SK-N-MC (cell line): ENCODE measurements around the gene MSL3B.

ENCODE experiments used
- EZH2 ChIP-seq: fragments of 200-600 bp; sonication (generic); IDR thresholded peaks from one replicate; pipeline ENCODE4 v1.6.1; 2017; ENCODE audit warnings: antibody characterized with exemption
- FOXP2 ChIP-seq: optimal IDR thresholded peaks from 2 replicates; pipeline ENCODE3; 2011; ENCODE audit warnings: mild to moderate bottlenecking, moderate library complexity; ENCODE audit not compliant: insufficient read depth; ENCODE audit errors: extremely low read length, control extremely low read depth
- POLR2AphosphoS5 ChIP-seq: IDR thresholded peaks from 2 replicates; pipeline ENCODE4 v1.6.1; 2012; ENCODE audit warnings: mild to moderate bottlenecking, low read depth, low read length, borderline replicate concordance

DNA sequence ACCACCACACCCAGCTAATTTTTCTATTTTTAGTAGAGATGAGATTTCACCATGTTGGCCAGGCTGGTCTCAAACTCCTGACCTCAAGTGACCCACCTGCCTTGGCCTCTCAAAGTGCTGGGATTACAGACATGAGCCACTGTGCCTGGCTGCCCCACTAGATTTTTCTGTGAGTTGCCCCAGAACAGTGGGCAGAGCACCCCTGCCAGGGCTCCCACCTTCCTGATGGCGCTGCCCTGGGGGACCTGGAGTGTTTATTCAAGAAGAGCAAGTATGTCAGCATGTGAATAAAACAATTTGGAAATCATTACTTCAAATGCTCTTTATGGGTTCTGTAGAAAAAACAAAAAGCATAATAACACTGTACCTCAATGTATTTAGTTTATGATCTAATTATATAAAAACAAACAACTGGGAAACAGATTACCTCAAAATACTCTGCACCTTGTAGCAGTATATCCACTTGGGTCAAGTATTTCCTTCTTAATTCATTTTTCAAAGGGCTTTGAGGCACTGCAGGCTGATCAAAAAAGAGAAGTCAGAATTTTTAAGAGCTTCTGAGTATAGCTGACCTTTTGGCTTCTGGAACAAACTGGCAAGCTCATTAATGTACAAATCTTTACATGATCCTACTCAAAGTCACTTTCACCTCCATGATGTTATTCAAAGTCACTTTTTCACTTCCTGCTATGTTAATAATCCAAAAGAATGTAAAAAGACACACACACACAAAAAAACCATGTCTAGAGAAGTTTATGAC, 22.7 kb downstream of the MSL3B start:
- TF ChIP-seq POLR2AphosphoS5 (no peak), EZH2 (no peak), FOXP2 (no peak)
